Epithelial cell of proximal tubule (primary cell): Measurements from ENCODE around the gene SLC8A1. TPM values are rescaled to one million over a fixed set of nuclear protein-coding genes. Genes with fewer than 3 reads are reported as not detected.

Source experiments
- DNase-seq: peaks from one replicate; pipeline ENCODE4 v3.0.0-alpha.2; 2011; ENCODE audit warnings: low read depth
- H3K4me3 ChIP-seq: 2 replicates; pipeline ENCODE4 v1.5.1; 2011; ENCODE audit warnings: low read depth, mild to moderate bottlenecking, low read length
- total RNA-seq: library from RNA; depleted of rRNA; stranded (reverse); fragments of >200 nt; gene quantifications from 2 replicates; pipeline ENCODE4 v1.2.3, GENCODE V29; 2015
- TF ChIP-seq, protein P1 (sequence below): conservative IDR thresholded peaks from 2 replicates; pipeline ENCODE4 v1.5.1; 2012; ENCODE audit warnings: low read depth, mild to moderate bottlenecking, low read length

Gene SLC8A1
- total RNA-seq, 1 donor from 2014 or later = 4.8 TPM

DNA sequence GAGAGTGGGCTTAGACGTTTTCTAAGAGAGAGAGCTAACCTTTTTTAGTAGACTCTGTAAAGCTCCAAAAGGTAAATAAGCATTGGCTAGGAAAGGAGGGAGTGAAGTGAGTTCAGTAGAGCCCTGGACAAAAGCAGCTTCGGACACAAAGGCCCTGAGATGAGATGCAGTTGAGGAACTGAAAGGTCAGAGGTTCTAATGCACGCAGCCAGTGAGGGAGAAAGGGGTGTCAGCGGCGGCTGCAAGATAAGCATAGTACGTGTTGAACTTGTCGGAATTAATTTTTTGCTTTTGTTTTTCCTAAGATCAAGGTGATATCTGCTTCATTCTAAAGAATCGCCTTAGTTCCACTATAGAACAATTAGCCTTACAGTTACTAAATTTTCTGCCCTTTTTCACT, 11.2 kb upstream of the SLC8A1 start:
- no peak overlapping the region for H3K4me3 ChIP-seq
- TF ChIP-seq, protein P1, sequence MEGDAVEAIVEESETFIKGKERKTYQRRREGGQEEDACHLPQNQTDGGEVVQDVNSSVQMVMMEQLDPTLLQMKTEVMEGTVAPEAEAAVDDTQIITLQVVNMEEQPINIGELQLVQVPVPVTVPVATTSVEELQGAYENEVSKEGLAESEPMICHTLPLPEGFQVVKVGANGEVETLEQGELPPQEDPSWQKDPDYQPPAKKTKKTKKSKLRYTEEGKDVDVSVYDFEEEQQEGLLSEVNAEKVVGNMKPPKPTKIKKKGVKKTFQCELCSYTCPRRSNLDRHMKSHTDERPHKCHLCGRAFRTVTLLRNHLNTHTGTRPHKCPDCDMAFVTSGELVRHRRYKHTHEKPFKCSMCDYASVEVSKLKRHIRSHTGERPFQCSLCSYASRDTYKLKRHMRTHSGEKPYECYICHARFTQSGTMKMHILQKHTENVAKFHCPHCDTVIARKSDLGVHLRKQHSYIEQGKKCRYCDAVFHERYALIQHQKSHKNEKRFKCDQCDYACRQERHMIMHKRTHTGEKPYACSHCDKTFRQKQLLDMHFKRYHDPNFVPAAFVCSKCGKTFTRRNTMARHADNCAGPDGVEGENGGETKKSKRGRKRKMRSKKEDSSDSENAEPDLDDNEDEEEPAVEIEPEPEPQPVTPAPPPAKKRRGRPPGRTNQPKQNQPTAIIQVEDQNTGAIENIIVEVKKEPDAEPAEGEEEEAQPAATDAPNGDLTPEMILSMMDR = no peak
- no peak for DNase-seq

DNA sequence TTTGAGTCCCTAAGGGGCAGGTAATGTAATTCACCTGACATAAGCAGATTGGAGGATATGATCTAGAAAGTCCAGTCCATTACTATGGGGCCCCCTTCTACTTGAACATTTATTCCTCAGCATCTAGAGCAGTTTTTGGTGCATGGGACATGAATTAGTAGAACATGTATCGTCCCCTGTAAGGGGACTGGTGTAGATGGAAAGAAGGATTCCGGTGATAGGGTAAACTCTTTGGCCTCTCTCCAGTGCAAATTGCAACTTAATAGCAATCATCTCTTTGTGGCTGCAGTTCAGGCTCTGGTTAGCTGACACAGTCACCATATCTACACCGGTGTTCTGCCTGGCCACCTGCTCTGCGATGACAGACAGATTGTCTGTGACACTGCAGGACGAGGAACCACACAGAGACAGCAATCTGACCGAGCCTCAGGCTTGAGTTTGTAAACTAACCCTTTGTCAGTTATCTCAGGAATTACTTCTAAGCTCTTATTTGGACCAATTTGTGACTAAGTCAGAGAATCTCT, 6.4 kb upstream of the SLC8A1 start:
- TF ChIP-seq, protein P1 = no peak
- DNase-seq = no peak
- no peak overlapping the region for H3K4me3 ChIP-seq

DNA sequence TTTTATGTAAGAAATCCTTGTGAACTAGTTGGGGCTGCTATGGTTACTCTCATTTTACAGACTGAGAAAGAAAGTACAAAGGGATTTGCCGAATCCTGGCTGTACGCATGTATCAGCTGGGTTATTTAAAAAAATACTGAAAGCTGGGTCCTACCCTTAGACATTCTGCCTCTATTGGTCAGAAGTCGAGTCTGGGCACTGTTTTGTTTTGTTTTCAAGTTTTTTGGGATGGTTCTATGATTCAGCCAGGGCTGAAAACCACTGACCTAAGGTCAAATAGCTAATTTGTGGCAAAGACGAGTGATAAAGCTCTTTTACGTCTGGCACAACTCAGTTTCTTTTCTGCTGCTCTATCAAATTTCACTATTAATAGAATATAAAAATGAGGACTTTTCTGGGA, 5.9 kb upstream of the SLC8A1 start:
- no peak overlapping the region for H3K4me3 ChIP-seq
- DNase-seq = no peak

DNA sequence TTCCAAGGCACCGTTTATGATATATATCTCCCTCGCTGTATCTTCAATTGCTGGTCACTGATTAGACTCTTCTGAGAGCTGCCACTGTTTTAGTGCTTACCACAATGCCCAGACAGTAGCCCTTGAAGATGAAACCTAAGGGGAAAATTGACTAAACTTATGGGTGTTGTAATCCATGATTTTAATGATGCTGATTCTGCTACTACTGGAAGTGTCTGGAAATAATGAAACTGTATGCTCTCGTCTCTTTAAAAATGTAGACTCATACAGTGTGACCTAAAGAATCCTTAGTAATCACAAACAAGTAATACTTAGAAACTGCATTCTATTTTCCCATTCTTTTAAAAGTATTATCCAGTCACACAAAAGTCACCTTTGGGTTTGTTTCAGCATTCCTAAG, 5.5 kb upstream of the SLC8A1 start:
- TF ChIP-seq, protein P1 = no peak
- no peak overlapping the region for H3K4me3 ChIP-seq
- DNase-seq = no peak

More for the DNA sequence above, 5.9 kb upstream of the SLC8A1 start:
- TF ChIP-seq, protein P1 = no peak

DNA sequence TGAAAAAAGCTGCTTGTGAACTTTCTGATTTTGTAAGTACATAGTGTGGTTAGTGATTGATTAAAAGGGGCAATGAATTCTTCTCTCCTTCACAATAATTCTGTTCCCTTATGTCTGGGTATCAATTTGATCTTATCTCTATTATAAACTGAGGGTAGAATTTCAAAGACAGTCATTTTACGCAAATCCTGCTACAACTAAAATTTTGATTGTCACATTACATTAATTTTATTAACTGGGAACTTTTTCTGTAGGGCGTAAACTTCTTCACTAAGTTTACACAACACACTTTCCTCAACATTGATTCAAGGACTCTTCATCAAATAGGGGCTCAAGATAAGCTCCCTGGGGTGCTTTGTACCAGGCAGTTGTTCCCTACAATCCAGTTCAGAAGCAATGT, 5.0 kb upstream of the SLC8A1 start:
- no peak overlapping the region for H3K4me3 ChIP-seq
- DNase-seq = no peak
- TF ChIP-seq, protein P1 = no peak

DNA sequence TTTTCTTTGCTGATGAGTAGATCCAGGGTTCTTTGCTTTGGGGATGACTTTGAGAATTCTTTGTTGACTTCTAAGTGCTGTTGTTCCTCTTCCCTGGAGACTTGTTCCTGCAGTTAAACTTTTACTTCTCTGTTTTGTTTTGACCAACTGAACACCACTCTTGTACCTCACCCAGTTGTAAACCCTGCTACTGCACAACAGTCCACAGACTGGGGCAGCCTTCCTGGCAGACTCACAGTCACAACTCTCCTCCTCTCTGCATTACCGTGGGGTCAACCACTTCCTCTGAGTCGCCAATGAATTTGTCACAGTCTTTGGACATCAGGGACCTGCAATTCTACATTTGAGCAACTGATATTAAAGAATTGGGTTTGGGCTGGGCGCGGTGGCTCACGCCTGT, 3.8 kb upstream of the SLC8A1 start:
- TF ChIP-seq, protein P1 = no peak
- DNase-seq = no peak
- H3K4me3 ChIP-seq = no peak overlapping the region

DNA sequence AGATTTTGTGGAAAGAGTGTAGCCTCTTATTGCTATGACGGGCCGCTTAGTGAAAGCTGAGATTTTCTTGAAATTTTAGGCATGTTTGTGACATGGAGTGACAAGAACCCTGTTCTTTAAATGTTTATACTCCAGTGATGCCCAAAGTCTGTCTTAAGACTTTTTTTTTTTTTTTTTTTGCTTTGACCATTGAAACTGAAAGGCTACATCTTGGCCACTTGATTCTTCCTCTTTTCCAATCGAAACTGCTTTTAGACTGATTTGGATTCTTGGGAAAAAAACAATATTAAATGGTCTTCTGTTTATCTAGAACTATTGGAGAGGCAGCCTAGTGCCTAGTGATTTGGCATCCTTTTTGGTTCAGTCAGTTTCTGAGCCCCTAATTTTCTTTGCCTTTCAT, 2.4 kb upstream of the SLC8A1 start:
- no peak for DNase-seq
- H3K4me3 ChIP-seq = no peak overlapping the region
- TF ChIP-seq, protein P1 = no peak
